Stimulated activated CD4-positive, alpha-beta T cell treated with anti-CD3 and anti-CD28 coated beads, Interleukin-1b, Interleukin-23, amount 100 ng/mL, for 24 hours (primary cell): ENCODE data around the gene ALKBH8.
"Not testable (repeated sequence)": the region's sequence is repeated elsewhere in the genome, so short reads cannot be mapped to it uniquely, and the experiment has no call there.

Experiments used
- DNase-seq, 4 experiments: peaks; one replicate each; pipeline ENCODE4 v3.0.0-alpha.2; 2020; ENCODE audit warnings: low read depth in 4 of 4, low spot score in 1 of 4

ALKBH8 gene

DNA sequence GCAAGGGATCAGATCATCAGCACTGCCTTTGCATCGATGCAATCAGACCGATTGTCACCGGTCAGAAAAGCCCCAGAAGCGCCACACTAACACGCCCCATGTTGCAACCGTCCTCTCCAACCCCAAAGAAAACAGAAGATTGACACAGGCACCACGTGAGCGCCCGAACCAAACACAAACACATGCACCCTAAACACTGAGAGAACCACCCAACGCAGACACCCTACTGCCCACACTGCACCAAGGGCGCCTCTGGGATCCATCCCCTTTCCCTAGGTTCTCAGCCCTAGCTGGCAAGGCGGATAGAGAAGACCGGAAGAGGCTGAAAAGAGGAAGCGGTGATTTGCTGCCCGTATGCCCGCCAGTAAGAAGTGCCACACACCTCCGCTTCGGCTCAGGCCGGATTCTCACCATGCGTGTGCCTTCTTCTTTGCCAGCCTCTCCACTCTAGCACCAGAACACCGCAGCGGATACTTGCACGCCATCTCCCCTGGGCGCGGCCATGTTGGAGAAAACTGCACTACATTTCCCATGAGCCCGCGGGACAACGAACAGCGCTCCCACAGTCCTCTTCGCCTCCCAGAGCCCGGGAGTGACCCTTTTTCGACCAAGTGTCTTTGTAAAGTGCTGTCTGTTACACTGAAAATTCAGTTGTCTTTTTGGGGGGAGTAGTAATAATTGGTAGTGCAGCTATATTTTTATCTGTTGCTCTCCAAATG, at the start of gene ALKBH8:
Gene ALKBH8 (minus strand): TSS at position 517 of the 719 bp plus-strand sequence. CDS start 4,842 bp downstream, outside the sequence.
- DNase-seq, result peak; percentile 53 to 62 (median 59)

- DNase-seq, result no peak
Measured at GRCh38 chr11:107612445-107612844, 46.9 kb upstream of the ALKBH8 start.

GRCh38 chr11:107609400-107610218, 44.1 kb upstream of the ALKBH8 start:
- DNase-seq, result no peak

DNA sequence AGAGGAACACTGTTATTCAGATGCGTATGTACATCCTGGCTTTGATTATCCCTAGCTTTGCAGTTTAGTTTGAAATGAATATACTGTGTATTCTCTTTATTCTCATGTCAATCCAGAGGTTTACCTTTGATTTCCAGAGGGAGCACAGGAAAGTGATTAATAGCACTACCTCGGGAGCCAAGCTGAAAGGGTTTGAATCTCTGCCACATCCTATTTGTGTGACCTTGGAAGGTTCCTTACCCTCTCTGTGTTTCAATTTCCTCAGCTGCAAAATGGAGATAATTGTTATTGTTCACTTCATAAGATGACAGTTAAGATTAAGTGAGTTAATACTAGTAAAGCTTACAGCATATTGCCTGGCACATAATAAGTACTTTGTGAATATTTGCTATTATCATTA, 43.3 kb upstream of the ALKBH8 start:
- no peak for DNase-seq

GRCh38 chr11:107606141-107606540, 40.6 kb upstream of the ALKBH8 start:
- DNase-seq, result no peak

- DNase-seq, result no peak
Measured at GRCh38 chr11:107605061-107606006, 39.8 kb upstream of the ALKBH8 start.

DNA sequence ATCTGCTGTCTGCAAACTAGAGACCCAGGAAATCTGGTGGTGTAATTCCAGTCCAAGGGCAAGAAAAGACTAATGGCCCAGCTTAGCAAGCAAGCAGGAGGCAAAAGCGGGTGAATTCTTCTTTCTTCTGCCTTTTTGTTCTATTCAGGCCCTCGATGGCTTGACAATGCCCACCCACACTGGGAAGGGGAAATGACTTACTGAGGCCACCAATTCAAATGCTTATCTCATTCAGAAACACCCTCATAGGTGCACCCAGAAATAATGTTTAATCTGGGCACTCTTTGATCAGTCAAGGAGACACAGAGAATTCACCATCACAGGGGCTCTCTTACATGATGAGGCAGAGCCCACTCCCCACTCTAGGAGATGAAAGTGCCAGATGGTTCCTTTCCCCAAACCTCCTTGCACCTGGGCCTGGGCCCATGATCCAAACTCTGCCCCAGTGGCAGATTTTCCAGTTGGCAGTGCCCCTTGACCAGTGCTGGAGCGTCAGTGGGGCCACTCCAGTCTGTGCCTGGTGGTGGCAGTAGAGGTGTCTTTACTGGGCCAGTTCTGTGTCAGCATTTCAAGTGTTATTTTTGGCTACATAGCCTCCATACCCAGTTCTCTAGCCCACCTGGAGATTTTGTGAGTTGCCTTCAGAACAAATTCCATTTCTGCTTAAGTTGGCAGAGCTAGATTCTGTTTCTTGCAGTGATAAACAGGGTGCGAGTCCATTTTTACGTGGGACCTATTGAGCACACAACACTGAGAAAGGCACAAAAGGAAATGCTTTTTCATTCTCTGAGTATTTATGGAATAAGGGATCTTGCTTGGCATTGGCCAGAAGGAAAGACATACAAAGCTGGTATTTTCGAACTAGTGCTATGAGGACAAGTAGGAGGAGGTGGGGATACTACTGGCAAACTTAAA, 32.9 kb upstream of the ALKBH8 start:
- no peak for DNase-seq

DNA sequence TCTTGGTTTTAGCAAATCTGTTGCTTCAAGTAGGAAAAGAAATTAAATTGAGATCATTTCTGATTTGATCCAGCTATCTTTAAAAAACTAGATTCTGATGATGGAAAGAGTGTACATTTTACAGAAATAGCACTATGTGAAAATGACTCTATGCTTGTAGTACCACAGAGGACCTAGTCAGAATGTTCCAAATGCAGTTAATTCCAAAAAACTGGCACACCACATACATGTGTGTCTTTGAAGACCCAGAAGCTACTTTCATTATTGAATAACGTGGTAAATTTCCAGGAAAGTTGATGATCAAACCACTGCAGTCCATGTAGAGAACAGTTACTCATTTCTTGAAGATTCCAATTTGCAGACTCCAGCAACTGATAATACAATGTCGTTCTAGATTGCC, 29.2 kb upstream of the ALKBH8 start:
- no peak for DNase-seq

DNA sequence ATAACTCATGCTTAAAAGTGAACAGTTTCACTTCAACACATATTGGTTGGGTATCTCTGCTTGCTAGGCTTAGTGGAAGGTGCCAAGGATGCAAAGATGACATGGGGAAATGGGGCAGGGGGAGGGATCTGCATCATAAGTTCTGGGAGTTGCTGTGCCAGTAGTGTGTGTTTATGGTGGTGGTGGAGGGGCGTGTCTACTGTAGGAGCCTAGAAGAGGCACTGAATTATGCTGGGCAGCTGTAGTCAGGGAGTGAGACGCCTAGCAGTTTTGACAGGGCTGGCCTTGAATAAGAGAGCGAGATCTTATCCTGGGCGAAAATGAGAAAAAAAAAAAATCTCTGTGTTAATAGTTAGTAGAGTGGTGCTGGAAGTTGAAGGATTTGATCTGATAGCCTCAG, 28.4 kb upstream of the ALKBH8 start:
- DNase-seq, result no peak

DNA sequence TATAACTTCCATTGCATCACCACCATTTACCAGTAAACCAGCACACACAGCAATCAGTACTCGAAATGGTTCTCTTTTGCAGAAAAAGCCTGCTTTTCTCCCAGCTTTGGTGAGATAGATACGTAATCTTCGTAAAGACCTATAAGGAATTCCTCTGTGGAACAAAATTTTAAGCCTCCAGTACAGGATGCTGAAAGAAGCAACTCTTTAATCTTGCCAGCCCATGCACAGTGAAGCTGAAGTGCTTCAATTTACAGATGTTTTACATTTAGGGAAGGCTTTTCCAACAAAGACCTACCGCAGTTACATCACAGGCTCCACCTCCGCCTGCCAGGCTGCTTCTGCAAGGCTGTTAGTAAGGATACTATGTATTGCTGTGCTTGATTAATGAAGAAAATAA, 27.3 kb upstream of the ALKBH8 start:
- no peak for DNase-seq

- no peak for DNase-seq
Measured at GRCh38 chr11:107592231-107592590, 26.7 kb upstream of the ALKBH8 start.

GRCh38 chr11:107591378-107592230, 26.1 kb upstream of the ALKBH8 start:
- peak in 2 of 4 experiments; percentile 23 to 30 for DNase-seq

- DNase-seq, result peak in 1 of 4 experiments; percentile 35
Measured at GRCh38 chr11:107590460-107591377, 25.2 kb upstream of the ALKBH8 start, which contains the start of gene ELMOD1. ELMOD1 (plus strand) TSS chr11:107591147; CDS start chr11:107618190, 27,043 bp downstream.

DNA sequence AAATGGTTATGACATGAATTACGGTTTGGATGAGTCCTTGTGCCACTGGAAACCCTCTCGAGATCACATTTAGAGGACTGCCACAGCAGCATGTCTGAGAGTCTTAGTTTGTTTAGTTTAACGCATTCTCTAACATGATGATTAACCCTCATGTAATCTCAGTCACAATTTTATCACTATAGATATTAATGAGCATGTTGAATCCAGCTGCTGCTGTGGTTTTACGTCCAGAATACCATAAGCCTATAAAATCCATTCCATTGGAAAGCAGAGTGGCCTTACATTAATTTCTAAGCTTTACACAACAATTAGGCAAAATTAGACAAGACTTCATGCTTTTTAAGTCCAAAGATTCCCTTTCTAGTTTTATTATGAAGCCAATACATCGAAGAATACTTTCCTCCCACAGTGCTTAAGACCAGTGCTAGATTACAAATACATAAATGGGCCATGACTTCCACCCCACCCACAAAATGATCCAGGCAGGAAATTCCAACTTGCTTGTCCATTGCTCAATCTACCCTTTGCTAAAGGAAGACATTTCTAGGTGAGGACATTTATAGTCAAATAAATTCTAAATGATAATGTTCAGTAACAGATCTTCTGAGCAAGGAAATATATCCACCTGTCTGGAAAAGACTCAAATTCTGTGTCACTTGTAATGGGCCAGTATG, 21.9 kb upstream of the ALKBH8 start:
- no peak for DNase-seq

- DNase-seq, result no peak
Measured at GRCh38 chr11:107583629-107584195, 18.2 kb upstream of the ALKBH8 start.

DNA sequence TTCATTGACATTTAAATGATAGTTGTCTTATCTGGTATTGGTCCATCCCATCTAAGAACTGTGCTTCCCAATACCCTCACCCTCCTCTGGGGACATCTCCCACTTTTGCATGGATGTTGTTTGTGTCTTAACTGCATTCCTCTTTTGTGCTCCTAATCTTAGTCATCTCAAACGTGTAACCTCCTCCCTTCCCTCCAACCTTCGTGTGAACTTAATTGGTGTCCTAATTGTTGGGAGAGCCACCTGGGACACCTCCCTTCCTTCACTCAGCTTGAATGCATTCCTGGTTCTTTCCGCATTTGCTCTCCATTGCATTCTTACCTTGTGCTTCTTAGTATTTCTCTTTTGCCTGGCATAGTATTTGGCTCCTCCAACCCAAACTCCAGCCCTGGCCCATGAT, 15.6 kb upstream of the ALKBH8 start:
- no peak for DNase-seq

DNA sequence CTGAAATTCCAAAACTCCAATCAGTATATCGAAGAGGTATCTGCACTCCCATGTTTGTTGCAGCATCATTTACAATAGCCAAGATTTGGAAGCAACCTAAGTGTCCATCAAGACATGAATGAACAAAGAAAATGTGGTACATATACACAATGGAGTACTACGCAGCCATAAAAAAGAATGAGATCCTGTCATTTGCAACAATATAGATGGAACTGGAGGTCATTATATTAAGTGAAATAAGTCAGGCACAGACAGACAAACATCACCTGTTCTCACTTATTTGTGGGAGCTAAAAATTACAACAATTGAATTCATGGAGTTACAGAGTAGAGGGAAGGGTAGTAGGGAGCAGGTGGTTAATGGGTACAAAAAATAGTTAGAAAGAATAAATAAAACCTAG, 13.6 kb upstream of the ALKBH8 start:
- not testable (repeated sequence) for DNase-seq
